ENCODE measurements around the gene ADPRHL1.

Gene ADPRHL1

DNA sequence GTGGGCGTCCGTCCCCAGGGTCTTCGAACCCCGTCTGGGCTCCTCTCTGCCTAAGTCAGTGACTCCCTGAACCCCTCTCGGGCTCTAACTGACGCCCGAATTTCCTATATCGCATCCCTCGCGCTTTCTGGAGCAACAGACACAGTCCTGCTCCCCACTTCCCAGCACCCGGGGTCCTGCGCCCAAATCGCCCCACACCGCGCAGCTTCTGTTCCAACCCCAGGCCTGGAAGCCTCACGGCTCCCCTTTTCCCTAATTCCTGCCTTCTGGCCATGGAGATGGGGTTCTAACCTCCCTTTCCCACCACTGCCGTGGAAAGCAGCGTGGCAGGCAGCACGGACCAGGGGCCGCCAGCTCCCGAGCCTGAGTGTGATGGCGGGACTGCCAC is 87.7 kb downstream of the ADPRHL1 start:
- DNase-seq, result no peak

DNA sequence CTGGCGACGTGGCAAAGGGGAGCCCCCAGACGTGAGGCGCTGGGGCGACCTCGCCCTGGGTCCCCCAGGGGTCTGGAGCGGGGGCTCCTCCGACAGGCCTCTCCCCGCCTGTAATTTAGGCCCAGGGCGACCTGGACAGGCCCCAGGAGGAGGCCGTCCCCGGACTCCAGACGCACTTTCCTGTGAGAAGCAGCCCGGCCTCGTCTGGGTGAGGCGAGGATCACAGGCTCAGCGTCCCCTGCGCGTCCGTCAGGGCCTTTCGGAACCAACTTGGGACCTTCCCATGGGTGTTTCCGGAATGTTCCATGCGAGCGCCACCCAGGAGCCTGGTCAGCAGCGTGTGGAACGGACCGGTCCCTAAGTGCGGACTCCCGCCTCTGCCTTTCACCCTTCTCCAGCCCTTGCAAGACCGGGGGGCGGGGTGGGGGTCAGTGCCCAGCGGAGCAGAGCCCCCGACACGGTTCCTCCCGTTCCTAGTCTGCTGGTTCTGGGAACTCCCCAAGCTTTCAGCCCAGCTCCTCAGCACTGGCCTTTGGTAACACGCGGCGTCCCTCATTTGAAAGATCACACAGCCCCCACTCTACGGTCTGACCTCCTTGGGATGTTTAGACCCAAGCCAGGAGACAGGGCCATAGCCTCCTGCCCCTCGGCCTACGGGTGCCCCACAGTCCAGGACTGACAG is 88.2 kb downstream of the ADPRHL1 start:
- no peak for DNase-seq

DNA sequence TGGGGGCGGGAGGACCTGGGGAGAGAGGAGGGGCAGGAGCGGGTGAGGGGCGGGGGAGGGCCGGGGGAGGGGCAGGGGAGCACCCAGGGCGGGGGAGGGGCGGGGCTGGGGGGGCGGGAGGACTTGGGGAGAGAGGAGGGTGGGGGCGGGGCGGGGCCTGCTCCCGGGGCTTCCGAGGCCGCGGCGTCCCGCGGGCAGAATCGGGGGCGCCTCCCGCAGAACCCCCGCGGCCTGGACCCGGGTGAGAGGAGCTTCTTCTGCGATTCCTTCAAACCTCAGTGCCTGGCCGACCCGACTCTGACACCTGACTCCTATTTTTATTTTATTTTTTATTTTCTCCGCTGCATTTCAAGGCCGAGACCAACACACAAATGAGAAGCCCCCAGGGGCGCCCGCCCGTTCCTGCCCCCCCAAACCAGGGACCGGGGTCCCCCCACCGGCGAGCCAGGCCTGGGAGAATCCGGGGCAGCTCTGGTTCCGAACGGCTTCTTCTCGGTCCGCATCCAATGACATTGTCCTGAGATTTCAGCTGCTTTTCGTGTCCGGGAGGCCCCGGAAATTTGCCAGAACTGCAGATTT is 88.9 kb downstream of the ADPRHL1 start:
- no peak for DNase-seq

DNA sequence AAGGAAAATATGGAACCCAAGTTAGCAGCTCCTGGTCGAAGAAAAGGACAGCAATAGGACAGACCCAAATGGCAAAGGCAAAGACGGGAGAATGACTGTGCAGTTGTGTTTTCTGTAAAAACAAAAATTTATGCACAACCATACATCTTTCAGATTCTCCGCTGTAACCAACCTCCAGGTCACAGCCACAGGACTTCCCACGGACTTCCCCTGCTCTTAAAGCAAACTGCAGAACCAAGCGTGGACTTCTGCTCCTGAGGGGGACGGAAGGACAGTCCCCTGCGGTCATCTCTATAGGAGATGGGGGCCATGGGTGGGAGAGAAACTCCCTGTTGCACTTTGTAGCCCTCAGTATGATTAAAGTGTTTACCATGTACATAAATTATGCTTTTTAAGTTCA is 91.9 kb downstream of the ADPRHL1 start:
- no peak for DNase-seq

DNA sequence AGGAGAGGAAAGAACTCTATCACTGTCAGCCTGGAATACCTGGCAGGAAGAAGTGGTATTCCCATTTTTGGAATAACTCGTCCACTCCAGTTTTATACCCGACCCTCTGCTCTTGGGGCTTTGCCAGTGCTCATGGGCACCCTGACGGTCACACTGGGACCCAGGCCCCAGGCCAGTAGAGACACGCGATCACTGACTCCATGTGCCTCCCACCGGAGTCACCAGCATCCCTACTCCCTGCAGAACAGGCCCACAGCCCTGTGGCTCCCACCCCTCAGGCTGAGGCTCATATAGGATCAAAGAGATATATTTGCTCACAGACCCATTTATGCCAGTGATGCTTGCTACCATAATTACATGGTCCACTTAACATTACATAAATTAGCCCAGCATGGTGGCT is 92.8 kb downstream of the ADPRHL1 start:
- no peak for DNase-seq

DNA sequence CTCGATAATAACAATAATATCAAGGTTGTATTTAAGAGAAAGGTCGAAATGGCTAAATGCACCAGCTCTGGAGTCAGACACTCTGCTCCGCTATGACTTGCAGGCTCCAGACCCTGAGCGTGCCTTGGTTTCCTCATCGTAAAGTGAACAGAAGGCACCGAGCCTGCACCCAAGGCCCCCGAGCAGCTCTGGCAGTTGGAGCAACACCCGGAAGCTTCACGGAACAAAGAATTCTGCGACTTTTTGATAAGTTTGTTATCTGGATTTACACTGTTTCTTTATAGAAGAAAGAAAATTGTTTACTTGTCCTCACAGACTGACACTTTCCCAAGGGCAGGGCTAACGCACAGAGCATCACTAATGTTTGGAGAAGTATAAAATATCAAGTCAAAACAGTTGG is 93.7 kb downstream of the ADPRHL1 start:
- no peak for DNase-seq

DNA sequence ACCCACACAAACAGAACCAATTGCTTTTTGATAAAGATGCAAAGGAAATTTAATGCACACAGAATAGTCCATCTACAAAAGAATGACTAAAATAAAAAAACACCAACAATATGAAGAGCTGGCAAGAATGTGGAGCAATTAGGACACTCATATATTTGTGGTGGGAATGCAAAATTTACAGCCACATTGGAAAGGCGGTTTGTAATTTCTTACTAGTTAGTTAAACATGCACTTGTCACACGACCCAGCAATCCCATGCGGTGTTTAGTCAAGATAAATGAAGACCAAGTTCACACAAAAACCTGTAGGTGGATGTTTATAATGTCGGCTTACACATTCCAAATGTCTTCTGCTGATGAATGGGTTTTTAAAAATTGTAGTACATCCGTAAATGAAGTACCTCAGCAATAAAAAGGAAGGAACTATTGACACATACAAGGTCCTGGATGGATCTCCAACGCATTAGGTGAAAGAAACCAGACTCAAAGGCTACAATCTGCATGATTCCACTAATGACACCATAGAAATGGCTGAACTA is 94.6 kb downstream of the ADPRHL1 start:
- no peak for DNase-seq

DNA sequence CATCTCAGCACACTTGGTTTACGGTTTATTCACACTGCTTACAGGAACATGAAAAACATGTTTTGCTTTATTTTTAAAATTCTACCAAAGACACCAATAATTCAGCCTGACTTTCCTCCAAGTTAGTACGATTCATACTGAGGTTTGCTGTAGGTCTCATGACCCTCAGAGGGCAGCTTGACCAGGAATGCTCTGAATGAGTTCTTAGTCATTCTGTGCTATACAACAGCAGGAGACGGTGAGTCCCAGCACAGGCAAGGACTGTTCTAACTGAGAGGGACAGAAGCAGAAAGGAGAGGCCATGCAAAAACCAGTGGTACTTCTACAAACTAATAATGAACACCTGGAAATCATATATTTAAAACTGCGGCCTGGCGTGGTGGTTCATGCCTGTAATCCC is 95.8 kb downstream of the ADPRHL1 start:
- DNase-seq, result no peak

DNA sequence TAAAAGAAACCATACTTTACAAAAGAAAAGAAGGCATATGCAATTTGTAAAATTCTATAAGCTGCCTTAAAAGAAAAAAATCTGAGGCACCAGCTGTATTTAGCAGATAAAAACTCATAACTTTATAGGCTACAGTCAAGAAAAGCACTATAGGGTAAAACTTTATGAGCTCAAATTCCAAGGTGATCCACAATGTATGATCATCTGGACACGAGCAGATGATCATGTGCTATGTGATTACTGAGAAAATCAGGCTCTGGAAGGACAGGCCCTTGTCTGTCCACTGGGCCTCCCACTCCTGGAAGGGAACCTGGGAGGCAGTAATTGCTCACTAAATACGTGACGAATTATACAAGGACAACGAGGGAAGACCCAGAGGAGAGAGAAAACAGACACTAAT is 96.7 kb downstream of the ADPRHL1 start:
- DNase-seq, result no peak

DNA sequence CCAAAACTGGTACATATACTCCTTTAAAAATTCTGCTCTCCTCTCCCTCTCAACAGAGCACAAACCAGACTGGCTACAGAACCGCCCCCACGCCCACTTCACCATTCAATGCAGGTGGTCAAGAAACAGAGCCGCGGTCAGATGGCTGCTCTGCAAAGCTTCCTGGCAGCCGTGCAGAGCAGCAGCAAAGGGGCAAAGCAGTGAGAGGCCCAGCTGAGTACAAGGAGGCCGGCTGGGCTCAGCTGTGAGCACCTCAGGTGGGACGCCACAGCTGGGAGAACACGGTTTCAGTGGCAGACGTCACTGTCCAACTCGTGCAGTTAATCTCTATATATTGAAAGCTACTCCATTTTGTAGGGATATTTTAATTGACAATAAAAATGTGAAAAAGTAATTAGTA is 97.7 kb downstream of the ADPRHL1 start:
- DNase-seq, result no peak

DNA sequence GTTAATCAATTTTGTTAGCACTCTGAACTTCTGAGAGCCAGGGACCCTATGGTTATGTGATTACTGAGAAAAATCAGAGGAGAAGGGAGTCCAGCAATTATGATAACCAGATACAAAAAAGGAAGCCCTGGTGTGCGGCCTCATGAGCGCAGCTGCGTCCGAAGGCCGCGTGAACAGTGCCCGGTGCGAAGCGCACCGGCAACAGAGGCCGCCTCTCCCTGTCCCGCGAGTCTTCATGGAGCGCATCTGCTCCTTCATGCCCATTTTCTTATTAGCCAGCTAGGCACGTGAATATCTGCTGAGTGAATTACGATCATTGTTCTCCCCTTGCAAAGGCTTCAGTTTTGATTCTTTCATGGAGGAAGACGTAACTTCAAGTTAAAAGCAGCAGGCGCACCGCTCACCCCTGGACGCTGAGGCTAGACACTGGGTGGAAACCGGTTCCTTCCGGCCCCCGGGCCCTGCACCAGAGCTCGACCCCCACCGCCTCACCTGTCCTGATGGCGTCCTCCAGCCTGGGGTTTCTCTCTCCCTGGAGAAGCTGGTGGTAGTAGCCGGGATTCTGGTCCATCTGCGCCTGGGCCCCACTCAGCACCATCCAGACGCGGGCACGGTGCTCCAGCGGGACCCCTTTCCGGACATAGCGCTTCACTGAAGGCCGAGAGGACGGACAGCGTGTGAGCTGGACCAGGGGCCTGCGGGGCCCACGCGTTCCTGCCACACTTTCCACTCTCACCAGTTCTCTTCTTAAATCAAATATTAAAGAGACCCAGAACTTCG is 98.3 kb downstream of the ADPRHL1 start:
- DNase-seq, result no peak

DNA sequence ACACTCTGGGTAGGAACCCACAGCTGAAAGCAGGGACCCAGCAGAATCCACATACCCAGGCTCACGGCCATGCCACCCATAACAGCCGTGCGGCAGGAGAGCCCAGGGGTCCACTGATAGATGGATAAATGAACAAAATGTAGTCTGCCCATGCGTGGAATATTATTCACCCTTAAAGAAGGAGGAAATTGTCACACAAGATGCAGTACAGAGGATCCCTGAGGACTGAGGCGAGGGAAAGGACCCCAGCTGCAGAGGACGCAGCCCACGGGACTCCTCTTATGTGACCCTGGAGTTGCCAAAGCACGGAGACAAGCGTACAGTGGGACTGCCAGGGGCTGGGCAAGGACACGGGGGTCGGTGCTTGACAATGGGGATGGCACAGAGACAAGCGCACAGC is 100.0 kb downstream of the ADPRHL1 start:
- DNase-seq, result no peak

DNA sequence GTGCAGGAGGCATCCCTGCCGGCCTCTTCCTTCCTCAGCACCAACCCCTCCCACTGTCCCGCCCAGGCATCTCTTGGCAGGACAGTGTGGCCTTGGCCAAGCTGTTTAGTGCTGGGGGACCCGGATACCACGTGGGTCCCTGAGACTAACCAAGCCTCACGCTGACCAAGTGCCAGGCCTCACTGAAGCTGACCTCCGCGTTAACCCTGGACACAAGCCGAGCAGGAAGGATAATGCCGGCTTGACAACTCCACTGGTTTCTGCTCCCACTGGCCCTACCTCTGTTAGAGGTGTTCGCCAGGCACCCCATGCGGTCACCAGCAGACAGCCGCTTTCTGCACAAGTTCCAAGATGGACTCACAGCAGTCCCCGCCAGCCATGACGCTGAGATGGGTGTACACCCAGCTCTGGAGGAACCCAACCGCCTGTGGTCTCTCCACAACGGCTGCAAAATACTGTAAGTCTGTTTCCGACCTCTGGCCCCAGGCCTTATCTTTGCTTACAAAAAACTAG is 101.7 kb downstream of the ADPRHL1 start:
- DNase-seq, result no peak

DNA sequence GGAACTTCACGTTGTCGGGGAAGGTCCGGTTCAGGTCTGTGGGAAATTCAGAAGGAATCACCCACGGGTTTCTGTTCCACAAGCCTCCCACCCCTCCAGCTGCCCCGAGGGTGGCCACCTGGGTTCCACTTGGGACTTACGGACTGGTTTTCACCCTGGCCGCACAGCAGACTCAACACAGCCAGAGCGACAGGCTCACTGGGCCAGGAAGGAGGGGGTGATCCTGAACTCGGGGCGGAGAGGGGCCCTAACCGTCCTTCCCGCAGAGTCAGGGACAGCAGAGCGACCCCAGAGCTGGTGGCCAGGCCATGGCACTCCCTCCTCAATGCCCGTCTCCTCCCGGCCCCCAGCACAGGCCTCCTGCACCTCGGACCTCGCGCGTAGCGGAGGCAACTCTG is 102.4 kb downstream of the ADPRHL1 start:
- DNase-seq, result no peak

DNA sequence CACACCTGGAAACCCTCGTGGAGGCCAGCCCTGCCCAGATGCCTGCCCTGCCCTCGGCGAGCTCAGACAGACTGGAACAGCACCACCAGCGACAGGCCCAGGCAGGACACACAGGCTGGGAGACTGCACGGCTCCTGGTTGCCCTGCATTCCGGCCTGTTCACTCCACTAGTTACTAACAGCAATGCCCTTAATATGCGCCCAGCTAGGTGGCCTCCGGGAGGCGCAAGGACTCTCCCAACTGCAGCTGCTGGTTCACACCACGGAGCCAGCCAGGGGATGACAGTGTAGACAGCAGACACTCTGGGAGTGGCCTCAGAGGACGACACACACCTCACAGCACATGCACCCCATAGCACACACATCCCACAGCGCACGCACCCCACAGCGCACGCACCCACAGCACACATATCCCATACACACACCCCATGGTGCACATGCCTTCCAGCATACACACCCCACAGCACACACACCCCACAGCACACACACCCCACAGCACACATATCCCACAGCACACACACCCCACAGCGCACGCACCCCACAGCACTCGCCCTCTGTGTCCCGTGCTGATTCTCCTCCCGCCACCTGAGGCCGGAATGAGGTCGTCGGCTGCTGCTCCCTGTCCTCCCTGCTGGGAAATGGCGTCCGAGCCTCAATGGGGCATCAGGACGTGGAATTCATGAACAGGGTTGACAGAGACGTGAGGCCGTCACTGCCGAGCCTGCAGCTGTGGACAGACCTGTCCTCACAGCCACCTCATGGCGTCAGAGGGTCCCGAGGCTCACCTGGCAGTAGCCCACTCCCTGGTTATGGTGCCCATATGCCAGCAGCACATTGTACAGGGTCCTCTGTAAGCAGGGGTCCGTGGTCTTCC is 103.0 kb downstream of the ADPRHL1 start:
- no peak for DNase-seq

Data from NCI-H1694 treated with DMSO at 0.1 percent for 48 hours (cell line).